DND-41 (cell line): ENCODE measurements around the gene CTNNA3.

Source experiments
- ATAC-seq: fragments of 200-7000 bp; cut with Tn5 transposase; 3 replicates; pipeline ENCODE4 v1.9.1; 2021; ENCODE audit warnings: low read depth; ENCODE audit not compliant: insufficient read depth
- DNase-seq: peaks from one replicate; pipeline ENCODE4 v3.0.0-alpha.2; 2020
- H2AFZ ChIP-seq: 2 replicates; pipeline ENCODE4 v1.6.0; 2012; ENCODE audit warnings: low read depth, low read length
- H3K27ac ChIP-seq: 2 replicates; pipeline ENCODE4 v1.5.1; 2012; ENCODE audit warnings: low read length, inconsistent platforms
- H3K27me3 ChIP-seq: fragments of 200-600 bp; sonication (generic); 2 replicates; pipeline ENCODE4 v1.6.0; 2012; ENCODE audit warnings: low read length, mild to moderate bottlenecking, inconsistent platforms; ENCODE audit not compliant: insufficient read depth, poor library complexity
- H3K36me3 ChIP-seq: 2 replicates; pipeline ENCODE4 v1.5.1; 2012; ENCODE audit warnings: low read length, inconsistent platforms; ENCODE audit not compliant: insufficient read depth
- H3K4me1 ChIP-seq: 2 replicates; pipeline ENCODE4 v1.5.1; 2012; ENCODE audit warnings: mild to moderate bottlenecking, low read length; ENCODE audit not compliant: insufficient read depth
- H3K4me2 ChIP-seq: 2 replicates; pipeline ENCODE4 v1.6.0; 2012; ENCODE audit warnings: mild to moderate bottlenecking, moderate library complexity, low read length, inconsistent platforms; ENCODE audit not compliant: insufficient read depth
- H3K4me3 ChIP-seq, 2 experiments: fragments of 200-600 bp in 1 of 2; shearing (Covaris generic) in 1 of 2; 2 replicates each; pipeline ENCODE4 v1.5.1; 2012 to 2016; ENCODE audit warnings: inconsistent platforms in 2 of 2, low read length in 2 of 2, mild to moderate bottlenecking in 2 of 2, low read depth in 1 of 2, moderate library complexity in 1 of 2
- H3K79me2 ChIP-seq: 2 replicates; pipeline ENCODE4 v1.6.0; 2012; ENCODE audit warnings: low read length, inconsistent platforms; ENCODE audit not compliant: insufficient read depth
- H3K9ac ChIP-seq: 2 replicates; pipeline ENCODE4 v1.6.0; 2012; ENCODE audit warnings: low read depth, mild to moderate bottlenecking, inconsistent platforms, low read length, moderate library complexity
- H3K9me3 ChIP-seq: 2 replicates; pipeline ENCODE4 v1.5.1; 2012; ENCODE audit warnings: low read length, moderate library complexity, mild to moderate bottlenecking, inconsistent platforms; ENCODE audit not compliant: insufficient read depth, severe bottlenecking
- H4K20me1 ChIP-seq: 2 replicates; pipeline ENCODE4 v1.6.0; 2012; ENCODE audit warnings: low read length; ENCODE audit not compliant: insufficient read depth
- EZH2 ChIP-seq: IDR thresholded peaks from 3 replicates; pipeline ENCODE4 v1.6.1; 2012; ENCODE audit warnings: borderline replicate concordance, low read depth, mild to moderate bottlenecking, moderate library complexity, low read length, inconsistent platforms; ENCODE audit not compliant: severe bottlenecking
- TF ChIP-seq, protein P1 (sequence below): IDR thresholded peaks from 2 replicates; pipeline ENCODE4 v1.5.1; 2012; ENCODE audit warnings: borderline replicate concordance, low read length, moderate library complexity, mild to moderate bottlenecking; ENCODE audit not compliant: poor library complexity, severe bottlenecking; ENCODE audit errors: extremely low read depth

The CTNNA3 gene

DNA sequence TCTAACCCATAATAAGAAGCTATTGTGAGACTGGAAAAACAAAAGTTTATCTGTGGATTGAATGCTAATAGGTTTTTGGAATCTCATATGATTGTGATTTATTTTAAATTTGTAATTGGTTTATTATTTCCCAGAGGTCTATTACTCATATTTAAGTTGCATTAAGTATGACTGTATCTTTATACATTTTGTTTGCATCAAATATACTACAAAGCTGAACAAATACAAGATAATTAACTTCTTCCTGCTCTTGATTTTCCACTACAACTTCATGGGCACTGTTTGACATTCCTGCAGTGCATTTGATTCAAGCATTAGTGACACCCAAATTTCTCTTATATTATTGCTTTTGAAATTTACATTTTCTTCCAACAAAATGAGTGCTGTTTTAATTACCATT lies 1073.9 kb downstream of the CTNNA3 start:
- H3K27me3 ChIP-seq, result no peaks in the 10 kb centered on the region
- TF ChIP-seq EZH2, result no peak
- TF ChIP-seq, protein P1, sequence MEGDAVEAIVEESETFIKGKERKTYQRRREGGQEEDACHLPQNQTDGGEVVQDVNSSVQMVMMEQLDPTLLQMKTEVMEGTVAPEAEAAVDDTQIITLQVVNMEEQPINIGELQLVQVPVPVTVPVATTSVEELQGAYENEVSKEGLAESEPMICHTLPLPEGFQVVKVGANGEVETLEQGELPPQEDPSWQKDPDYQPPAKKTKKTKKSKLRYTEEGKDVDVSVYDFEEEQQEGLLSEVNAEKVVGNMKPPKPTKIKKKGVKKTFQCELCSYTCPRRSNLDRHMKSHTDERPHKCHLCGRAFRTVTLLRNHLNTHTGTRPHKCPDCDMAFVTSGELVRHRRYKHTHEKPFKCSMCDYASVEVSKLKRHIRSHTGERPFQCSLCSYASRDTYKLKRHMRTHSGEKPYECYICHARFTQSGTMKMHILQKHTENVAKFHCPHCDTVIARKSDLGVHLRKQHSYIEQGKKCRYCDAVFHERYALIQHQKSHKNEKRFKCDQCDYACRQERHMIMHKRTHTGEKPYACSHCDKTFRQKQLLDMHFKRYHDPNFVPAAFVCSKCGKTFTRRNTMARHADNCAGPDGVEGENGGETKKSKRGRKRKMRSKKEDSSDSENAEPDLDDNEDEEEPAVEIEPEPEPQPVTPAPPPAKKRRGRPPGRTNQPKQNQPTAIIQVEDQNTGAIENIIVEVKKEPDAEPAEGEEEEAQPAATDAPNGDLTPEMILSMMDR, result no peak
- no peak for DNase-seq

GRCh38 chr10:66604195-66604594 lies 1091.8 kb downstream of the CTNNA3 start:
- H3K36me3 ChIP-seq, result no peaks in the 10 kb centered on the region
- H3K27me3 ChIP-seq, result no peaks in the 10 kb centered on the region
- no peaks in the 10 kb centered on the region for H4K20me1 ChIP-seq
- H3K4me1 ChIP-seq, result no peaks in the 10 kb centered on the region
- DNase-seq (no peak), ATAC-seq (no peak)
- H3K9me3 ChIP-seq, result no peaks in the 10 kb centered on the region
- no peak overlapping the region for H3K4me3 ChIP-seq
- no peak overlapping the region for H2AFZ ChIP-seq
- H3K27ac ChIP-seq, result no peak overlapping the region
- no peak overlapping the region for H3K9ac ChIP-seq
- no peak for TF ChIP-seq EZH2
- TF ChIP-seq, protein P1, result no peak
- no peak overlapping the region for H3K4me2 ChIP-seq
- H3K79me2 ChIP-seq, result no peaks in the 10 kb centered on the region

More for the DNA sequence above, 1073.9 kb downstream of the CTNNA3 start:
- Histone ChIP-seq H4K20me1 (no peaks in the 10 kb centered on the region), H3K4me2 (no peak overlapping the region), H3K27ac (no peak overlapping the region), H3K4me3 (no peak overlapping the region), H3K79me2 (no peaks in the 10 kb centered on the region), H3K36me3 (no peaks in the 10 kb centered on the region), H2AFZ (no peak overlapping the region), H3K9ac (no peak overlapping the region), H3K4me1 (no peaks in the 10 kb centered on the region), H3K9me3 (no peaks in the 10 kb centered on the region)
- no peak for ATAC-seq

GRCh38 chr10:66591865-66592264 lies 1104.1 kb downstream of the CTNNA3 start:
- no peaks in the 10 kb centered on the region for H3K36me3 ChIP-seq
- H3K4me1 ChIP-seq, result no peaks in the 10 kb centered on the region
- H2AFZ ChIP-seq, result no peak overlapping the region
- DNase-seq (no peak), ATAC-seq (no peak)
- no peaks in the 10 kb centered on the region for H3K79me2 ChIP-seq
- H3K4me2 ChIP-seq, result no peak overlapping the region
- H3K27ac ChIP-seq, result no peak overlapping the region
- H3K9me3 ChIP-seq, result no peaks in the 10 kb centered on the region
- H3K27me3 ChIP-seq, result no peaks in the 10 kb centered on the region
- TF ChIP-seq, protein P1, result no peak
- TF ChIP-seq EZH2, result no peak
- H3K4me3 ChIP-seq, result no peak overlapping the region
- no peak overlapping the region for H3K9ac ChIP-seq
- no peaks in the 10 kb centered on the region for H4K20me1 ChIP-seq

DNA sequence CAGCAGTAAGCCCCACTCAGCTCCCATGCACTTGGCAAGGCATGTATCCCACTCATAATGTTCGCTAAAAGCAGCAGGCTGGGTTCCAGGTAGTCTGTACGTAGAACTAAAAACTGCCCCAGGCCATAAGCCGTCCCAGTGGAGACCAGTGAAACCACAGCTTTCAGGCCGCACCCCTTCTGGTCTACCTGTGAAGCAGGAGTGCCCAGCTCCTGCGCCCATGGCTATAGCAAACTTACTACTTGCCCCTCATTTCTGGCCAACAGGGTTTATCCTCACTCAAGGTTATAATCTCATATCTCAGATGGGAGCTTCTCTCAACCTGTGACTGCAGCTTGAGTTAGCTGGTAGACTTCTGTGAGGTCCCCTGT lies 1108.3 kb downstream of the CTNNA3 start:
- H3K27me3 ChIP-seq, result no peaks in the 10 kb centered on the region
- no peak overlapping the region for H2AFZ ChIP-seq
- no peaks in the 10 kb centered on the region for H4K20me1 ChIP-seq
- H3K4me2 ChIP-seq, result no peak overlapping the region
- DNase-seq, result no peak
- no peak overlapping the region for H3K4me3 ChIP-seq
- no peak overlapping the region for H3K27ac ChIP-seq
- ATAC-seq, result no peak
- TF ChIP-seq, protein P1, result no peak
- no peak for TF ChIP-seq EZH2
- no peaks in the 10 kb centered on the region for H3K36me3 ChIP-seq
- H3K4me1 ChIP-seq, result no peaks in the 10 kb centered on the region
- H3K9me3 ChIP-seq, result no peaks in the 10 kb centered on the region
- H3K9ac ChIP-seq, result no peak overlapping the region
- H3K79me2 ChIP-seq, result no peaks in the 10 kb centered on the region
